Stimulated activated CD8-positive, alpha-beta memory T cell treated with anti-CD3 and anti-CD28 coated beads, Interleukin-4, amount 100 ng/mL, for 4 hours (primary cell): ENCODE results near the gene MSI1.
"Not testable (repeated sequence)": the region's sequence is repeated elsewhere in the genome, so short reads cannot be mapped to it uniquely, and the experiment has no call there.

Experiments
- DNase-seq, 2 donors: peaks; one replicate each; pipeline ENCODE4 v3.0.0-alpha.2; 2020; ENCODE audit warnings: low read depth in 2 of 2, low spot score in 1 of 2

MSI1 gene

DNA sequence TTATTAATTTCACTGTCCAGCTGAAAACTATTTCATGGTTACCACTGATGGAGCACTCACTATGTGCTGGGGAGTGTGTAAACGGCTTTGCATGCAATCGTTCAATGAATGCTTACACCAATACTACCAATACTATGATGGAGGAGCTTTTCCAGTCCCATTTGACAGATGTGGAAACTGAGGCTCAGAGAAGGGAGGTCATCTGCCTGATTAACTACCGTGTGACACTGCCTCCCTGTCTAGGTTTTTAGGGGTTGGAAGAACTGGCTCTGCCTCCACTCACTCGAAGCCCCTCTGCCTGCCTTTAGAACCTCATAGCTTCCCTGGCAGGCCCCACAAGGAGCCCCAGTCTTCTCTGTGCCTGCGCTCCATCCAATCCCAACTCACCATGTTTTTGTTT is 11.9 kb downstream of the MSI1 start:
- DNase-seq, result no peak

- DNase-seq, result peak; percentile 56 to 68
Observed at GRCh38 chr12:120356567-120357030, 12.4 kb downstream of the MSI1 start.

DNA sequence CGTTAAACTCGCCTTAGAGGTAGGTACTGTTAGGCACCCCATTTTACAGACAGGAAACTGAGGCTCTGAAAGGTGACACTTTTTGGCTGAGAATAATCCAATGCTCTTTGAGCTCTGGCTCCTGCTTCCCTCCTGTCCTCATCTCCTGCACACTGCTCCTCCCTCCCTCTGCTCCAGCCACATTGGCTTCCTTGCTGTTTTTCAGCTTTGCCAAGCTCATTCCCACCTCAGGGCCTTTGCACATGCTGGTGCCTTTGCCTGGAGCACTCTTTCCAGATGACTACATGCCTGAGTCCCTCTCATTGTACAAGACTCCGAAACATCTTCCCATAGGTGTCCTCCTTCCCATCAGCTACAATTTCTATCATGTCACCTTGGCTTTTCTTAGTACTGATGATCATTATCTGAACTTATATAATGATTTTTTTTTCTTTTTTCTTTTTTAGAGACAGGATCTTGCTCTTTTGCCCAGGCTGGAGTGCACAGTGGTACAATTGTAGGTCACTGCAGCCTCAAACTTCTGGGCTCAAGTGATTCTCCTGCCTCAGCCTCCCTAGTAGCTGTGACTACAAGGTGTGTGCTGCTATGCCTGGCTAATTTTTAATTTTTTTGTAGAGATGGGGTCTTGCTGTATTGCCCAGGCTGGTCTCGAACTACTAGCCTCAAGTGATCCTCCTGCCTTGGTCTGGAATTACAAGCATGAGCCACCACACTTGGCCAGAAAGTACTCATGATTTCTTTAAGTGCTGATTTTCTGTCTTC is 15.2 kb downstream of the MSI1 start:
- DNase-seq, result no peak

DNA sequence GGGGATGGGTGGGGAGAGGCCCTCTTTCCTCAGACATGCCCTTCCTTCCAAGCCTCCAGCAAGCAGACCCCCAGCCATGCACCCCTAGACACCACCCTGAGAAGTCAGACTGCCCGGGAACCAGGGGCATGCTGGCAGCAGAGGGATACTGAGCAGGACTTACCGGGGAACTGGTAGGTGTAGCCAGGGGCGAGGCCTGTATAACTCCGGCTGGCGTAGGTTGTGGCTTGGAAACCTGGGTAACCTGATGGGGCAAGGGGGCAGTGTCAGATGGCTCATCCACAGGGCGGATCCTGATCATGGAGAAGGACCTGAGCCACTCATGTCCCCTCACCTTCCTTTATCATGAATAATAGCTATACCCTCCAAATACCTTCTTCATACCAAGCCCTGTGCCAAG is 15.8 kb downstream of the MSI1 start:
- DNase-seq, result no peak

- DNase-seq, result no peak
Observed at GRCh38 chr12:120352117-120352516, 16.8 kb downstream of the MSI1 start.

DNA sequence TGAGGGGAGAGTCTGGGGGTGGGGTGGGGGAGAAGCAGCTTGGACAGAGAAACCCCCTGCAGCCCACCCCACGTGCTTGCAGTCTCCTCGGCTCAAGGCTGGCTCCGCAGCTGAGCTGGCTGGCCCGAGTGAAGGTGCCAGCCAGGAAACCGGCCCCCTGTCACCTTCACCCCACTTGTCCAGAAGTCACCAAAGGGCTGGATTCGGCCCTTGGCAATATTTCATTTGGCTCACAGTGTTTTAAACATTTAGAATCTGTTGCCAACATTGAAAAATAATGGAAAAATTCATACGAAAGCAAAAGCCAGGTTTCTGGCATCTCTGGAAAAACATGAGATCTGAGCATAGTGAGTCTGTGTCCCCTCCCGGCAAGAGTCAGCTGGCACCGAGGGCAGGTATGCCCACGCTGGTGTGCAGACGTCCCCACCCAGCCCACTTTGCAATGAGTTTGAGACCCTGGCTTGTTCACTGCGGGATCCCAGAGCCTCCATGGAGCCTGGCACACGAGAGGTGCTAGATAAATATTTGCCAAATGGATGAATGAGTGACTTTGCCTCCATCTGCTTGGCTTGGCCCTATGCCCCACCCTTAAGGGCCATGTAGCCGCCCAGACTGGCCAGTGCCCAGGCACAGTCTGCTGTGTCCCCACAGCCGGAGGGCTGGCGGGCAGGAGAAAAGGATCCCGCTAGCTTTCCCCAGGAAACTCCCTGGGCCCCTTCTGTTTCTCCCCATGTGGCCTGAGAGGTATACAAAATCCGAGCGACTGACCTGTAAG is 18.2 kb downstream of the MSI1 start:
- DNase-seq, result no peak

DNA sequence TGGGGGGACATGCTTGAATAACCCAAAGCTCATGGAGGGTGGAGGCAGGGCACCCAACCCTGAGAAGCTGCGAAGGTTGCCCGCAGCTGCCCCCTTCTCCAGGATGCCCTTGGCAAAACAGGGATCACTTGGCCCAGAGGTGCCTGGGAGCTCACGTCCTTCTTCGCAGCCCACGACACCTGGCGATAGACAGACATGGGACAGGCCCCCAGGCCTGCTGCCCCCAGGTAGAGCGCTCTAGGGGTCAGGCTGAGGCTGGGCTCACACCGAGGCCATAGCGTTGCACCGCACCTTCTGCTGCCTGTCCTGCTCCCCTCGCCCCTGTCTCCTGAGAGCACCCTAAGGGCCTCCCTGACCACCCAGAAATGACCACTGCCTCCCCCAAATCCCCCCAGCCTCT is 21.2 kb downstream of the MSI1 start:
- no peak for DNase-seq

GRCh38 chr12:120346681-120347080 is 22.3 kb downstream of the MSI1 start:
- no peak for DNase-seq

DNA sequence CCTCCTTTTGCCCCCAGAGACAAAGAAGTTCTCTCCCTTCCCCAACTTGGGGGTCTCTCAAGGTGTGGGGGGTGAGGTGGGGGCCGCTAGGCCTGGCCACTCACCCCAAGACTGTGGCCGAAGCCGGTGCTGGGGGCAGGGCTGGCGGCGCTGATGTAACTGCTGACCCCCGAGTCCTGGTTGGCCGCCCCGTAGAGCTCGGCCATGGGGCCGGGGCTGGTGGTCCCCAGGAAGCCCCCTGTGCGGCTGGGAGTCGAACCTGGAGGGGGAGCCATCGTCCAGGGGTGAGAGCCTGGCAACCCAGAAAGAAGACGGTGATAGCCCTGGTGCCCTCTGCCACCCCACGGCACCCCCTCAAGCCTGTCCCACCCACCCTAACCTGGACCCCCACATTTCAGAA is 22.9 kb downstream of the MSI1 start:
- DNase-seq, result no peak

GRCh38 chr12:120343692-120344091 is 25.3 kb downstream of the MSI1 start:
- DNase-seq, result no peak

GRCh38 chr12:120343039-120343537 is 25.9 kb downstream of the MSI1 start:
- DNase-seq, result no peak

DNA sequence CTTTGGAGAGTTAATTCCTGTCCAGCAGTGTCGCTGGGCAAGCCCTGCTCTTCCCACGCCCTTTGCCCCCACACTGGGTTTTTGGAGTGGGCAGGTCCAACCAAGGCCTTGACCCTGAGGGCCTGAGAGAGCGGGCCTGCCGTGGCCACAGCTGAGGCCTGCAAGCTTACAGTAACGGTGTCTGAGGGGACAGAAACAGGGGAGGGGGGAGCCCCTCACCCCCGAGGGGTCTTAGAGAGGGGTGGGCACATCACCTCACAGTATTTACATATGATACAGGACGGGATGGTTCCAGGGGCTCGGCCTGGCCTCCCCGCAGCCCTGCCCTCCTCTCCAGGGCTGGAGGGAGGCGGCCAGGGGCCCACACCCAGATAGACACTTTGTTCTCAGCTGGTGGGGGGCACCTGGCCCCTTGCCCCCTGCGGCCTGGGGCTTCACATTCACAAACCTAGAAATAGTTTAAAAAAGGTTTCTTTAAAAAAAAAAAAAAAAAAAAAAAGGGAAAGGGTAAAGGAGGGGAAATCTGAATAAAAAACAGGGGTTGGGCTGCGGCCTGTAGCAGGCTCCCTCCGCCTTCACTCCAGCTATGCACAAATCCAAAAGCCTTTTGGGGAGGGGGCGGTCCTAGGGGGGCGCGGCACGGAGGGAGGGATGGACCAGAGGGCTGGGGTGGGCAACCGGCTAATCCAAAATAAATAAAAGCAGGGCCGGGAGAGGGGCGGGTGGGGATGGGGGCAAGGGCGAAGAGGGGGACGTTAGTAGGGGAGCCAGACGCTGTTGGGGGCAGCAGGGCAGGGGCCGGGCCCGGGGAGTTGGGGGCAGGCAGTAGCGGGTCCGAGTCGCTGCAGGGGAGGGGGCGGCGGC is 26.6 kb downstream of the MSI1 start:
- no peak for DNase-seq

DNA sequence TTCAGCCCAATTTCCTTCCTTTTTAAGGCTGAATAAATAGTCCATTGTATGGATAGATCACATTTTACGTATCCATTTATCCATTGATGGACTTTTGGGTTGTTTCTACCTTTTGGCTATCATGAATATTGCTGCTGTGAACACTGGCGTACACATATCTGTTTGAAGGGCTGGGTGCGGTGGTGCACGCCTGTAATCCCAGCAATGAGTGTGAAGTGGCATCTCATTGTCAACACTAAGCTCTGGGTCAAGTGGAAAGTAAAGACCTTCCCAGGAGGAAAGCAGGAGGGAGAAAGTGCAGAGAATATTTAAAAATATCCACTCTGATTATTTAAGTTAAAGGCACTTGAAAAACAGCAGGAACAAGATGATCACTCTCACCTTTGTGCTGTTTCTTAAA is 29.7 kb downstream of the MSI1 start:
- no peak for DNase-seq

GRCh38 chr12:120337730-120338129 is 31.2 kb downstream of the MSI1 start:
- no peak for DNase-seq

GRCh38 chr12:120336392-120336791 is 32.6 kb downstream of the MSI1 start:
- DNase-seq, result not testable (repeated sequence)

GRCh38 chr12:120335447-120335846 is 33.5 kb downstream of the MSI1 start:
- DNase-seq, result not testable (repeated sequence)

- no peak for DNase-seq
Observed at GRCh38 chr12:120332523-120332922, 36.4 kb downstream of the MSI1 start.

DNA sequence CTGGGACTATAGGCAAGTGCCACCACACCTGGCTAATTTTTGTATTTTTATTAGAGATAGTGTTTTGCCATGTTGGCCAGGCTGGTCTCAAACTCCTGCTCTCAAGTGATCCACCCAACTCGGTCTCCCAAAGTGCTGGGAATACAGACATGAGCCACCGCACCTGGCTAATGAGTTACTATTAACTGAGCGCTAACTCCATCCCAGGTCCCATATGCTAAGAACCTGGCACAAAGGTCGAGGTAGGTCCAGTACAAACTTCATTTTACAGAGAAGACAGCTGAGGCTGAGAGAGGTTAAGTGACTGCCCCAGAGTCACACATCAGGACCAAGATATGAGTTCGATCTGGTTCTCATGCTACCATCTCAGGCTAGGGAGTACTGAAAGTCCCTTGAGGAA is 36.9 kb downstream of the MSI1 start:
- DNase-seq, result no peak

GRCh38 chr12:120331390-120331789 is 37.6 kb downstream of the MSI1 start:
- DNase-seq, result no peak

- no peak for DNase-seq
Observed at GRCh38 chr12:120328228-120328627, 40.7 kb downstream of the MSI1 start.

DNA sequence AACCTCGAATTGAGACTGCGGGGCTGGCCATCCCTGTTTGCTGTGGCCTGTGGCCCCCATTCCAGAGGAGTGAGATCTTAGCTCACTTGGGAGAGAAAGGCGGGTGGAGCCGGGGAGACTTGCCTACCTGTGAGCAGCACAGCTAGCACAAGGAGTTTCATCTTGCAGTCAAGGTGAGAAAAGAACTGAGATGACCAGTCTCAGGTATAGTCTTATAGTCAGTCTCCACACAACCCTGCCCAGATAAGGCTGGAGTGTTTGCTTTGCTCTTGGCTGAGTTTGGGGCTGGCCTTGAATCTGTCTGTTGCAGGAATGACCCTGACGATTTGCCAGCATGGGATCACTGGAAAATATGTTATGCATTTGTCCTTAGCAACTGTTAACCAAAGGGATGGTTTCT is 41.4 kb downstream of the MSI1 start, which contains the start of gene PLA2G1B:
Gene PLA2G1B (minus strand): TSS at position 187 of the 400 bp plus-strand sequence. CDS start 26 bp downstream, at position 161.
- no peak for DNase-seq
